Cardiac fibroblast (primary cell): Measurements from ENCODE around the gene PRMT3.

Experiments
- DNase-seq, 2 donors: peaks; one replicate each; pipeline versions ENCODE4 v3.0.0 to v3.0.0-alpha.2; 2010; ENCODE audit warnings: low read depth in 2 of 2
- H3K4me3 ChIP-seq, 2 donors: replicated peaks in 1 of 2; 1 replicate in 1 of 2; 2 replicates in 1 of 2; pipeline ENCODE4 v1.5.1; 2011; ENCODE audit warnings: low read depth in 2 of 2, low read length in 2 of 2, mild to moderate bottlenecking in 2 of 2, moderate library complexity in 1 of 2
- CTCF ChIP-seq: IDR thresholded peaks from one replicate; pipeline ENCODE4 v1.5.1; 2011; ENCODE audit warnings: low read depth, mild to moderate bottlenecking, low read length, inconsistent platforms

PRMT3 gene

GRCh38 chr11:20406484-20406883 is 19.0 kb downstream of the PRMT3 start:
- no peak for DNase-seq
- no peak for TF ChIP-seq CTCF
- H3K4me3 ChIP-seq = no peak overlapping the region

GRCh38 chr11:20407344-20407743 is 19.8 kb downstream of the PRMT3 start:
- no peak for TF ChIP-seq CTCF
- H3K4me3 ChIP-seq = no peak overlapping the region
- no peak for DNase-seq

- H3K4me3 ChIP-seq = no peak overlapping the region
- DNase-seq = no peak
- no peak for TF ChIP-seq CTCF
These were observed 27.9 kb downstream of the PRMT3 start for GRCh38 chr11:20415432-20415831.

- no peak for TF ChIP-seq CTCF
- no peak for DNase-seq
- H3K4me3 ChIP-seq = no peak overlapping the region
These were observed 30.3 kb downstream of the PRMT3 start for GRCh38 chr11:20417771-20418170.

- no peak for TF ChIP-seq CTCF
- H3K4me3 ChIP-seq = no peak overlapping the region
- no peak for DNase-seq
These were observed 34.4 kb downstream of the PRMT3 start for GRCh38 chr11:20421946-20422345.

GRCh38 chr11:20429216-20429615 is 41.7 kb downstream of the PRMT3 start:
- no peak overlapping the region for H3K4me3 ChIP-seq
- TF ChIP-seq CTCF = no peak
- DNase-seq = no peak

- no peak for DNase-seq
- TF ChIP-seq CTCF = no peak
- no peak overlapping the region for H3K4me3 ChIP-seq
These were observed 51.1 kb downstream of the PRMT3 start for GRCh38 chr11:20438637-20439036.
